Stimulated activated CD4-positive, alpha-beta T cell treated with anti-CD3 and anti-CD28 coated beads, Interleukin-12 subunit alpha, Interleukin-12 subunit beta, amount 100 ng/mL, for 24 hours (primary cell): ENCODE results near the gene PLCH1.

ENCODE experiments used
- DNase-seq, 2 experiments: peaks; one replicate each; pipeline ENCODE4 v3.0.0-alpha.2; 2020; ENCODE audit warnings: low read depth in 2 of 2

Gene PLCH1

DNA sequence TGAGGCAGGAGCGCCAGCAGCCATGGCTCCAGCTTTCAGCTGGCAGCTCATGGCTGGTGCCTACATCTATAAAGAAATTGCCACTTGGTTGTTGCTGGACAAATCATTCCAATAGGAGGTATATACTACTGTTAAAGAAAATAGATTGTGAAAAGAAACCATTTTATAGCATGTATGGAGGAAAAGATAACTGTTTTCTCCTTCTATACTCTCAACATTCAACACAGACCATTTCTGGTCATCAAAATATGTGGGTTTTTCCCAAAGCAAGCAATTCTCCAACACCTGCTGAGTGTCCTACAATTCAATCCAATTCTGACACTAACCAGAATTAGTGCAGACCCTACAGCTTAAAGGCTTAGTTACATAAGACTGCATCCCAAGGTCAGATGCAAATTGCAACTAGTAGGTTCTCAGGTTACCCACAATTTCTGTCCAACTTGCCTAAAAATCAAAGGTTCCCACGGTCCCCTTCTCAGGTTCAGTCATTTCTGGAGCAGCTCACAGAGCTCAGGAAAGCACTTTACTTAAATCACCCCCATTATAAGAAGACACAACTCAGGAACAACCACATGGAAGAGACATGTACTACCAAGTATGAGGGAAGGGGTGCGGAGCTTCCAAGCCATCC is 409.0 kb downstream of the PLCH1 start:
- DNase-seq, result no peak

DNA sequence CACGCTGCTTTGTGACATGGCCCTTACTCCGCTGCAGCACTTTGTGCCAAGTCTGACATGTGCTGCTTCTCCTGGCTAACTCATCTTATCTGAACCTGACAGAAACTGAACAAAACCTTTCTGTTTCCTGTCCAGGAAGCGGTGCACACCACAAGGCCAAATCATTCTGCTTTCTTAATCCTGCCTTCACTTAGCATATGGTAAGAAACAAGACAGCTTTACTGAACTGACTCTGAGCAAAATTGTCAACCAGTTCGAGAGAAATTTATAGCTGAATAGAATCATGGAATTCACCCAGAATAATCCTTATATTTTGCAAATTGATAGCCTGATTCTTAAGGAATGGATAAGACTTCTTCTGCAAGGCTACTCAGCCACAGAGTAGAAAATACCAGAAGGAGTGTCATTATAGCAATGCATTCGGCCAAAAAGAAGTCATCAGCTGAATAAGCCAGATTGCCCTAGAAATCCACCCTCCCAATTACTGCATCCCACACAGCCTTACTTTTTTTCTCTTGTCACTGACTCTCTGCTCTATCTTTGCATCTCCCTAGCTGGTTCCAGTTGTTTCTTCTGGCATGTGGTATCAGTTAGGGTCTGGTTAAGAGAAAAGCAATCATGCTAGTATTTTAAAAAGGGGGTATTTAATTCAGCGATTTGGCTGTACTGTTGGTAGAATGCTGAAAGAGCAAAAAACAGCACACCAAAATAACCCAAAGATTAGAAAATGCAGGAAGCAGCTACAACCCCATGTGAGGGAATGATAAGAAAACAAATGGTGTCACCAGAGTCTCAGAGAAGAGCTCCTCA is 409.8 kb downstream of the PLCH1 start:
- DNase-seq, result no peak

DNA sequence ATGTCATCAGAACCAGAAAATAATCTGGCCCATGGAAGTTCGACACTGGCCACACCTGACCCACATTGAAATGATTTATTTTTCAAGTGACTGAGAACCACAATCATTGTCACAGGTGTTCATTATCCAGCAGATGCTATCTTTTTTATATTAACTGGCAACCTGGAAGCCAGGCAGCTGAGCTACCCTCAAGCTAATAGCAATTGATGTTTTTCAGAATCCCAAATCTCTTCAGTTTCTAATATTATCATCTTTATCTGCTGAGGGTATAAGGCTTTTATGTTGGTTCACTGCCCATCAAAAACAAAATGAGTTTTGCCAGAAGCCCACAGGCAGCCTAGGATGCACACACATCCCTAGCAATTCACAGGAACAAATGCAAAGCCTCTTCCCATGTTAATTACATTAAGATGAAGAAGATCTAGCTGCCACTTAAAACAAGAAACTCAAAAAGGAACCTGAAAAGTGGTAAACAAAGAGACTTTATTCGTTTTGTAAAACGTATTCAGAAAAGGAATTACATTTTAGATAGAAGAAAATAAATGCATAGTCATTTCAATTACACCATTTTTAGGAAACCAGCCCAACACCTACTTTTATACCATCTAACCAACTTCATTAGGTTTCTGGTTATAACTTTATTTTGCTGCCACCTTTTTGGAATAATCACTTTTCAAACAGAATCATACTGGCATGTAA is 410.5 kb downstream of the PLCH1 start:
- no peak for DNase-seq

DNA sequence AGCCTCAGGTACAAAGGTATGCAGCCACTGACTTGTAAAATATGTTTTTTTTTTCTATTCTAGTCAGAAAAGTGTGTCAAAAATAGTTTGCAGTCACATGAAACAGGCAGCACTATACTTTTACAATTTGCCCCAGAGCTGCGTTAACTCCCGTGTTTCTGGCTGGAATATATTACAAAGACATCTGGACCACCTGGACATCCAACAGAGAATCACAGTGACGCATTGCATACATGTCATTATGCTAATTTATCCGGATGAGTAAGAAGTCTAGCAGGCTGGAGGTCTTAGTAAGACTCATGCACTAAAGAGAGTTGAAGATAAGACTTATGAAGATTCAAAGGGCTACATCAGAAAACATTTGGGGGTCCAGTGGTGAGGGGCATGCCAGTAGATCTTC is 412.2 kb downstream of the PLCH1 start:
- no peak for DNase-seq

DNA sequence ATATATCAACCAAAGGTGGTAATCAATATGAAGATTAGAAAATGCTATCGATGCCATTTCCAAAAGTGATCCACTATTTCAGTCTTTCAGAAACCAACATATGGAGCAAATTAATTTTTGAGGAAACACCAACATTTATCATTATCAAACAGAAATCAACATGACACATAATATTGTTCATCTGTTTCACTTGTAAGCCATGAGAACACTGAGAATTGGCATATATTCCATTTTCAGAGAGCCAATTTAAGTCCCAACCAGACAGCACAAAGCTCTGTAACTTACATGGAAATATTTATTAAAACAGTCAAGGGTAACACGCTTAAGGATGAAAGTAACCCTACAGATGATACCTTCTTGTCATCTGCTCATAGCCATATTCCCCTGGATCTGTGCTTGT is 413.8 kb downstream of the PLCH1 start:
- DNase-seq, result no peak

DNA sequence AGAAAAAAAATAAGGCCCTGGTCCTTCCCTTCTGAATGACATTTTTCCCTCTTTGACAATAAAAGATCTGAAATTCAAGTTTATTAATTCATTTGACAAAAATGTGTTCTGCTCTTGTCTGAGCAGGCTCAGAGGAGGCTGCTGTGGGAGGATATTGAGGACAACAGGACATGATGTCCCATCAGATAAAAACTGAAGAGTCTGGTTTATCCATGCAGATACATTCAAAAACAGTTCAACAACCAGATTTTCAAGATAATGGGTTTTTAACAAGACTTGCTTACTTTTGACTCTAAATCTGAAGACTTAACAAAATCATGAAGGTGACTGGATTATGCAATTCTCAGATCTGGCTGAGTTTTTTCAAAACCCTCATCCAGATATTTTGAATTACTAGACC is 414.5 kb downstream of the PLCH1 start:
- DNase-seq, result no peak

DNA sequence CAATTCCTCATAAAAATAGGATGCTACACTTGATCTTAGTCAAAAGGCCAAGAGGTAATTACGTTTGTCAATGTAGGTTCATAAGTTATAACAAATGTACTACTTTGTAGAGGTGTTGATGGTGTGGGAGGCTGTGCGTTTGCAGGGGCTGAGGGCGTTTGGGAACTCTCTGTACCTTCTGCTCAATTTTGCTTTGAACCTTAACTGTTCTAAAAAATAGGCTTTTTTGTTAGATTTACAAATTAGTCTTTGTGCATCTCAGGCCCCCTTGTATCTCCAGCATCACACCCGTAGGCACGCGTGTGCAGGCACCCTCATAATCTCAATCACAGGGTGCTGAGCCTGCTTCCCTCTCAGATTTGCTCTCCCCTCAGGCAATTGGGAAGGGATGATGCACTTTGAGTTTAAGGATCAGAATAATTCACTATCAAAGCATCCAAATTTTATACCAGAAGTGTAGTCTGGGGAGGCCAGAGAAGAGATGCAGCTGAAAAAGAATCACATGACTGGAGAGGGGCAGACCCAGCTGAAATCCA is 415.3 kb downstream of the PLCH1 start:
- no peak for DNase-seq

DNA sequence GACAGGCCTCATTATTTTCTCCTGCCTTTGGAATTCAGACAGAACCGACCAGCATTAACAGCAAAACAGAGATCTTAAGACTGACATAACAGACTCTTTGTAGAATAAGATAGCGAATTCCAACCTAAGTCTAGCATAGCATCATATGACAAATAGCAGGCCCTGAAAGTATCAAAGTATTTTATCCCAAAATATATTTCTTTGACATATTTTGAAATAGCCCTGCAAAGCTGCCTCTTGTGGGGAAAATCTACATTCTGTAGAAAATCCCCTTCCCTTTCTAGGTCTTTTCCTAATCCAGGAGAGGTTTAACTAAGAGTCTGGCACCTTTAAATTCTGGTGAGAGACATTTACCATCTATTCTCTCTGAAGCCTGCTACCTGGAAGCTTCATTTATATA is 417.0 kb downstream of the PLCH1 start:
- DNase-seq, result no peak

DNA sequence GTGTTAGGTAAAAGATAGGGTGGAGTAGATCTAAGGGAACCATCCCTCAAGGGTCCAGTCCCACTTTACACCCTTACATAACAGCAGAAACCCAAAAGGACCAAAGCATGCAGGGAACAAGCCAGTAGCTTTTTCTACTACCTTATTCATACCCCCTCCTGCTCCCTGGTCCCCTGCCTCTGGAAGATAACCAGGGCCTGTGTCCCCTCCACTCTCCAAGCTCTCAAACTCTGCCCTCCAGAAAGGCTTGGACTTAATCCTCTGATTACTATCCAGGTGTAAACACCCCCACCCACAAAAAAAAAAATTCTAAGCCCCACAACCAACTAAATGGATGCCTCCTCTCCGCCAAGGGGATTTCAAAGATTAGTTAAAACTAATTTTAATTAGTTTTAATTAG is 417.4 kb downstream of the PLCH1 start:
- DNase-seq, result no peak

DNA sequence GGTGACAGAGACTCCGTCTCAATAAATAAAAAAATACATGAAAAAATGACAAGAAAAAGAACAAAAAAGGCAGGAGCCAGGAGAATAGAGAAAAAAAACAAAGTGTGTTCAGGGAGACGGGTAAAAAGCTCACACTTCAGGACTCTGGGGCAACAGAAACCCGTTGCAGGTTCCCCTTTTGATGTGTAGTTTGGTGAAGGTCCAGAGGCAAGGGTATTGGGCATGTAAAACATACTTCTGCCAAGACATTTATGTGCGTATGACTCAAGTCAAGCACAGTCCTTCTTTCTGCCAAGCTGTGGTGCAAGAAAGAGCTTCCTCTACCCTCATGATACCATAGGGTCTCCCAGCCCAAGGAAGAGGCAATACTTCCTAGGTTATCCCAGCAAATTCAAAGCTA is 418.0 kb downstream of the PLCH1 start:
- no peak for DNase-seq

DNA sequence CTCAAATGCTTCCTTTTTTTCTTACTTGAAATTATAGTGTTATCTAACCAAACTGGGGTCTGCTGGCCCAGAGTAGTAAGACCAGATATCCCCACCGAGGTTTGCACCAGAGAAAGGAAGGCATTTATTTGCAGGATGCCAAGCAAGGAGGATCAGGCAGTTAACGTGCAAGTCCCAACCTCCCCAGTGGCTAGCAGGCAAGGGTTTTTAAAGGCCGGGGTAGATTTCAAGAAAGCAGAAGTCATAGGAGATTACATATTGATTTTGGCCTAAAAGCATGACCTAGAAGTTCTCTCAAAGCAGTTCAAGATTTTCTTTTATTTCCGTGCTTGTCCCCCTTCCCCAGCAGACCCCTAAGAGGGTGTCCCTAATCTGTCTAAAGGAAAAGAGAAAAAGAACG is 418.6 kb downstream of the PLCH1 start:
- DNase-seq, result no peak
